HG03521 (cell line): ENCODE results near the gene LRIT3.

Source experiments
- ATAC-seq: cut with Tn5 transposase; IDR thresholded peaks from one replicate; pipeline ENCODE4 v1.9.1; 2021; ENCODE audit warnings: mild to moderate bottlenecking, moderate library complexity; ENCODE audit not compliant: unreplicated experiment

The LRIT3 gene

DNA sequence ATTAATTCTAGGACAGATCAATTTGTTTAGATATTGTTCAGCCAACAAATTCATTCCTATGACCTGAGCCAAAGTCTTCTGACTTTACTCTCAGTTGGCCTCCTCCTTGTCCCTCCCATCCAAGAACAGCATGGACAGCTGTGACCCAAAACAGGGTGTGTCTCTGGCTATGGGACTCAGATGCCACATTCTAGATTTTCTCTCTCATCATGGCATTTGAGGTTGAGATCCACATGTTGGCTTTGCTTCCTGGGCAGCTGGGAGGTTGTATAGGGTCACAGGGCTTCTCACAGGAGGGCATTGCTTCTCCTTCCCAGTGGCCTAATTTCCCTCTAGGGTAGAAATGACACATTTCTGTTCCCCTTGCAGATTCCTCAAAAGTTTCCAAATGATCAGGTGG, 42.2 kb downstream of the LRIT3 start:
- no peak for ATAC-seq

DNA sequence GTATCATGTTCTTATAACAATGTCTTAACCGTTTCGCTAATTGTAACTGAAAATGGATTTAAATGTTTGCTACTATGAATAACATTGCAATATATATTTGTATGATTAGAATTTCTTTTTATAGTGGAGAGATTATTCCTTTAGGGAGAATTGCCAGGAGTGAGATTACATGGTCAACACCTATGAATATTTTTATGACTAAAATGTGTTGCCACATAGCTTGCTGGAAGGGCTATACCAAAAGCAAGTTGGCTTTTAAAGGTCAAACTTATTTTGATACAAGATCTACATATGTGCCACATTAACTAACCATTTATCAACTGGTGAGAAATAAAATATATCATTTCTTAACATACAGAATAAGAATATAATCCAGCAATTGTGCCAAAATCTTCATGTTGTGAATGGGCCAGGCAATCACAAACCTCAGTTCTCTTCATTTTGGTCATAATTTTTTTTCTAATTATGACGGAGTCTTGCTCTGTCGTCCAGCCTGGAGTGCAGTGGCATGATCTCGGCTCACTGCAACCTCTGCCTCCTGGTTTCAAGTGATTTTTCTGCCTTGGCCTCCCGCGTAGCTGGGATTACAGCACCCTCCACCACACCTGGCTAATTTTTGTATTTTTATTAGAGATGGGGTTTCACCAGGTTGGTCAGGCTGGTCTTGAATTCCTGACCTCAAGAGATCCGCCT, 54.8 kb downstream of the LRIT3 start:
- ATAC-seq = no peak

DNA sequence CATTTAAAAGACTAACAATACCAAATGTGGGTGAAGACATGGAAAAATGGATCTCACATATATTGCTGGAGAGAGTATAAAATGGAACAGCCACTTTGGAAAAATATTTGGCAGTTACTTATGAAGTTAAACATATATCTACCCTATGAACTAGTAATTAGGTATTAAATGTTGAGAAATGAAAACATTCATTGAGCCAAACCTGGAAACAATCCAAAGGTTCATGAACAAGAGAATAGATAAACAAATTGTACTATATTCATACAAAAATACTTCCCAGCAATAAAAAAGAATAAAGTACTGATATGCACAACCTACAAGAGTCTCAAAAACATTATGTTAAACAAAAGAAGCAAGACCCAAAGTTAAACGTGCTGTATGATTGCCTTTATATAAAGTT, 60.8 kb downstream of the LRIT3 start:
- no peak for ATAC-seq

DNA sequence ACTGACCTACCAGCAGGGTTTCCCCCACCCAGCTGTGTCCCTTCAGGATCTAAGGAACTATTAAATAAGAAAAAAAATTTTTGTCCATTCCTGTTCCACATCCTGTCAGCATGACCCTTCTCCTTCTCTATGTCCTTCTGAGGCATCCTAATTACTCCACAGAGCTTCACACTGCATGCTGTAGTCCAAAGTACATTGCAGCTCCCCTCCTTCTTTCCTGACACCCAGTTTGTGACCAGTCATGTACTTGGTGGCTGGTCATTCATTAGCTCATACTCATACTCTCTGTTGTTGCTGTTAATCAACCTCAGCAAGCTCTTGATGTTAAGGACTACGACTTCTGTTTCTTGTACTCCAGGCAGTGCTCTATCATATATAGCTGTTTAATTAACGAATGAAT, 62.3 kb downstream of the LRIT3 start:
- no peak for ATAC-seq

DNA sequence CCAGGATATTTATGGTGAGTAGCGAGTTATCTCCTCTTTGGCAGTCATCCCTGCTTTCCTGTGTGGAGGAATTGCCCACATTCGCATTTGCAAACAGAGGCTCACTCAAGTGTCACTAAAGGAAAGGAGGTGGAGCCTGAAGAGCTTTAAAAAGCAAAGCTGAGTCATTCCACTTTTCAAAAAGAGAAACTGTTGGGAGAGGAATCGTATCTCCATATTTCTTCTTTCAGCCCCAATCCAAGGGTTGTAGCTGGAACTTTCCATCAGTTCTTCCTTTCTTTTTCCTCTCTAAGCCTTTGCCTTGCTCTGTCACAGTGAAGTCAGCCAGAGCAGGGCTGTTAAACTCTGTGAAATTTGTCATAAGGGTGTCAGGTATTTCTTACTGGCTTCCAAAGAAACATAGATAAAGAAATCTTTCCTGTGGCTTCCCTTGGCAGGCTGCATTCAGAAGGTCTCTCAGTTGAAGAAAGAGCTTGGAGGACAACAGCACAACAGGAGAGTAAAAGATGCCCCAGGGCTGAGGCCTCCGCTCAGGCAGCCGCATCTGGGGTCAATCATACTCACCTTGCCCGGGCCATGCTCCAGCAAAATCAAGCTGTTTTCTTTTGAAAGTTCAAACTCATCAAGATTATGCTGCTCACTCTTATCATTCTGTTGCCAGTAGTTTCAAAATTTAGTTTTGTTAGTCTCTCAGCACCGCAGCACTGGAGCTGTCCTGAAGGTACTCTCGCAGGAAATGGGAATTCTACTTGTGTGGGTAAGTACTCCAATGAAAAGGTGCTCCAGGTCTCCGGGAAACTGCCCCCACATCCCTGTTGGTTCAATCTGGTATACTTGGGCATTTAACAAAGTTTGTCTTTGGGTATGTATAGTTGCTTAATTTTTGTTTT, 65.0 kb downstream of the LRIT3 start, which contains the start of gene EGF:
TSS of gene EGF (plus strand) at position 178 of the 890 bp plus-strand sequence. CDS start at position 631, 453 bp downstream.
- ATAC-seq = no peak

DNA sequence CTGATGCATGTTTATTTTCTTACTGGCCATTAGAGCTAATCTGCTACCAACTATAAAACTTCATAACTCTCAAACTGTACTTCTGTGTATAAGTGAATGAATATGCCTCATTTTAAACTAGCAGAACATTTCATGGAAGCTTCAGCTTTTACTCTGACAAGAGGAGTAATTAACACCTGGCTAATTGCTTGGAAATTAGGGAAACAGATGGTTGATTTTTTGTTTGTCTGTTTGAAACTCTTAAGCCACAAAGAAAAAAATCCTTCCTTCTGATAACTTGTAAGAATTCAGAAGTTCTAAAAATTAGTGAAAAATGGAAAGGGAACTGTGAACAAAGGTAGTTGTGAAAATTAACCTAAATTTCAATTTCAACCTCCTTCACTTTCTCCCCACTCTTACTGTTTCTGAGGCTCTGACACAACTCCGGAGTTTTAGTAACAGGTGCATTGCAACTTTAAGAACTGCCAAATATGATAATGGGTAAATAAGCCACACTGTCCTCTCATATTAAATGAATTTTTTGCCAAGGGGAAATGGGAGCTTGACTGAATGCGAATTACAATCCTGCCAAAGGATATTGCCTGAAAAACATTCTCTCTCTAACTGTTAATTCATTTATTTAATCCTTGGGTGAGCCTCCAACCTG, 65.8 kb downstream of the LRIT3 start:
- ATAC-seq = no peak

DNA sequence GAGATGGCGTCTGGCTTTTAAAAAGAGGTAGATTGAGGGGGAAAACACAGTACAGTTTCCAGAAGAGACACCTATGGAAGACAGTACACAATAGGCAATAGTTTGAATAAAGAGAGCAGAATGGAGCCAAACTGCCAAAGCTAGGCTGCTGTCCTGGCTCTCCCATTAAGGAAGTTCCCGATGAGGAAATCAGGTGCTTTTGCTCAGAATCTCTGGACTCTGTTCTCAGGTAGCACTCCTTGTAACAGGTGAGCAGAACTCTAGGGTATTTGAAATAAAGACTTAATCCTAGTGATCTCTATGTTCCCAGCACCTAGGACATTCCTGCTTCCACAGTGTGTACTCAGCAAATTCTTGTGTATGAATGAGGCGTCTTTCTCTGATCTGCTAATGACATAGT, 66.4 kb downstream of the LRIT3 start:
- ATAC-seq = no peak

DNA sequence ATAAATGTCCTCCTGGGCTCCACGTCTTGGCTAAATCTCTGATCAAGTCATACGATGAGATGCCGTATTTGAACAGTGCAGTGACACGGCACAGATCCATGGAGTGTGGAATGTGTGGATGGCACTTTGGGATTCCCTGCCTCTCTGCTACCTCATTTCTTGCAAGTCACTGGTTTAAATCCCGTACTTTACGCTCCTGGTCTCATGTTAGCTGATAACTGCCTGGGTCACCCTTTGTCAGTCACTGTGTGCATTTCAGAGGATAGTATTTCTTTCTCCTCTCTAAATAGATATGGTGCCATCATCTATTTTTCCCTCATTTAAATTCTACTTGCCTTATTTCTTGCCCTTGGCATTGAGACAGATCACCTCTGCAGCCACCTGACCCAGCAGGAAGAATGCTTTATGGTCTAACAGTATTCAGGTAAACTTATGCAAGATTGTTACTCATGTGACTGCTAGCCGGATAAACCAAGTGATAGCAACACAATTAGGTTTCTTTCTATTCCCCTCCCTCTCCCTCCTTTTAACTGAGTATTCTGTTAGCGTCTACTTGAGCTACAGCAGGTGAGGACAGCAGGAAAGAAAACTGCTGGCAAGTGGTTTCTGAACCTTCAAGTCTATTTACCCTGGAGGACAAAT, 67.6 kb downstream of the LRIT3 start:
- ATAC-seq = no peak

DNA sequence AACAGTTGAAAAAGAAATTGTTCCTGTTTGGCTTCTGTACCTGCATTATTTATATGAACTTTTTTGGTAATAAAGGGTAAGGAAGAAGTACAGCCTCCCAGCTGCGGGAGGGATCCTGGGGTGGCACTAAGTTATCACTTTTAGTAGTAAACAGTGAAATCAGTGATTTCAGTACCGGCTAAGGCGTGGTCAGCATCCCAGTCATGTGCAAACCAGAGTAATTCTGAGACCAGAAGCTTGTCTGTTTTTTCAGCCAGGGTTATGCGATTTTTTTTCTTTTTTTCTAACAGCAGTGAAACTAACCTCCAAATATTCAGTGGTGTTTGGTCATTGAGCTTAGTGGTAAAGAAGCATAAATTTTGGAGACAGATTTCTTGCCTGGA, 68.1 kb downstream of the LRIT3 start:
- ATAC-seq = no peak

DNA sequence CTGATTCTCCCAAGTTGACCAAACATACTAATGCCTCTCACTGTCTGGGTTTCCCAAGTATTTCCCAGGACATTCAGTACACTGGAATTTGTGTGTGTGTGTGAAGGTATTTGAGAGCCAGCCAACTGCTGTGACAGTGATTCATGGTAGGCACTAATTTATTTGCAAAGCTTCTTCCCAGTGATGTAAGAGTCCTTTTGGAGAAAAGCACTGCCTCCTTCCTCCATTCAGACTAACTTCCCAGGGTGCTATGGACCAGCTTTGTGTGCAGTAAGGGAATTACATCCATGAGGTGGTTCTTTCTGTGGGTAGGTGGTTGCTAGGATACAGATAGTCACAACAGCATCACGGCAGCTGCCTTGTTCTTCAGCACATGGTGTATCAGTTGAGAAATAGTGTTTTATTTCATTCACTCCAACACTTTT, 73.5 kb downstream of the LRIT3 start:
- no peak for ATAC-seq
